SK-N-SH treated with all-trans-retinoic acid at 6 μM for 48 hours (cell line): ENCODE results near the gene SLC39A13.

Experiments used
- ARNTL ChIP-seq: fragments of 450-650 bp; formaldehyde crosslinking; IDR thresholded peaks from 2 replicates; pipeline ENCODE4 v1.5.0; 2020; ENCODE audit warnings: low read depth, mild to moderate bottlenecking, moderate library complexity, borderline replicate concordance
- CSDC2 ChIP-seq: fragments of 250-450 bp; sonication (Bioruptor Pico); IDR thresholded peaks from 2 replicates; pipeline ENCODE4 v1.5.0; 2020; ENCODE audit warnings: mild to moderate bottlenecking, moderate library complexity
- CSRNP3 ChIP-seq: fragments of 250-450 bp; sonication (Bioruptor Pico); IDR thresholded peaks from 2 replicates; pipeline ENCODE4 v1.5.1; 2021; ENCODE audit warnings: mild to moderate bottlenecking, moderate library complexity
- GLIS3 ChIP-seq: fragments of 250-450 bp; sonication (Bioruptor Pico); IDR thresholded peaks from 2 replicates; pipeline ENCODE4 v1.5.0; 2020; ENCODE audit warnings: mild to moderate bottlenecking, moderate library complexity
- ISL1 ChIP-seq: fragments of 250-450 bp; sonication (Bioruptor Pico); IDR thresholded peaks from 2 replicates; pipeline ENCODE4 v2.1.2; 2022; ENCODE audit warnings: mild to moderate bottlenecking, moderate library complexity
- OSR1 ChIP-seq: fragments of 250-450 bp; sonication (Bioruptor Pico); IDR thresholded peaks from 2 replicates; pipeline ENCODE4 v1.8.0; 2022; ENCODE audit warnings: moderate library complexity, mild to moderate bottlenecking, inconsistent platforms
- PATZ1 ChIP-seq: fragments of 250-450 bp; sonication (Bioruptor Pico); IDR thresholded peaks from 2 replicates; pipeline ENCODE4 v1.8.0; 2020; ENCODE audit warnings: mild to moderate bottlenecking, moderate library complexity, borderline replicate concordance
- RARB ChIP-seq: fragments of 250-450 bp; sonication (Bioruptor Pico); IDR thresholded peaks from 2 replicates; pipeline ENCODE4 v1.8.0; 2021; ENCODE audit warnings: mild to moderate bottlenecking, moderate library complexity
- TSHZ2 ChIP-seq: fragments of 250-450 bp; sonication (Bioruptor Pico); IDR thresholded peaks from 2 replicates; pipeline ENCODE4 v1.5.0; 2020; ENCODE audit warnings: mild to moderate bottlenecking, moderate library complexity
- ZC3H10 ChIP-seq: fragments of 250-450 bp; sonication (Bioruptor Pico); IDR thresholded peaks from 2 replicates; pipeline ENCODE4 v1.5.1; 2021; ENCODE audit warnings: mild to moderate bottlenecking, moderate library complexity
- ZNF565 ChIP-seq: fragments of 450-650 bp; formaldehyde crosslinking; conservative IDR thresholded peaks from 2 replicates; pipeline ENCODE4 v1.5.0; 2020; ENCODE audit warnings: low read depth, mild to moderate bottlenecking, moderate library complexity

GRCh38 chr11:47409440-47410369, 1.3 kb downstream of the SLC39A13 start:
- TF ChIP-seq GLIS3 (CRISPR knock-in tag) (no peak), ZNF565 (CRISPR knock-in tag) (no peak), TSHZ2 (no peak), PATZ1 (no peak), ISL1 (CRISPR knock-in tag) (no peak), ZC3H10 (CRISPR knock-in tag) (no peak), RARB (CRISPR knock-in tag) (no peak), CSDC2 (CRISPR knock-in tag) (no peak), CSRNP3 (CRISPR knock-in tag) (no peak), ARNTL (CRISPR knock-in tag) (no peak), OSR1 (CRISPR knock-in tag) (no peak)
